Sigmoid colon (tissue), 7 donors: Measurements from ENCODE around the gene NEURL1. TPM values are rescaled to one million over a fixed set of nuclear protein-coding genes. Genes with fewer than 3 reads are reported as not detected.

Source experiments
- DNase-seq: peaks from one replicate; pipeline ENCODE4 v3.0.0-alpha.2; 2019
- H3K27ac ChIP-seq, 4 donors: fragments of 200-600 bp; sonication (generic); one replicate each; pipeline ENCODE4 v1.5.1; 2016 to 2019; ENCODE audit warnings: mild to moderate bottlenecking in 1 of 4
- H3K27me3 ChIP-seq, 3 donors: fragments of 200-600 bp; sonication (generic); one replicate each; pipeline ENCODE4 v1.5.1; 2019; ENCODE audit warnings: mild to moderate bottlenecking in 1 of 3
- H3K36me3 ChIP-seq, 4 donors: fragments of 200-600 bp; sonication (generic); one replicate each; pipeline ENCODE4 v1.5.1; 2016 to 2019
- H3K4me1 ChIP-seq, 4 donors: fragments of 200-600 bp; sonication (generic); one replicate each; pipeline ENCODE4 v1.5.1; 2017 to 2019
- H3K4me3 ChIP-seq, 4 donors: fragments of 200-600 bp; sonication (generic); one replicate each; pipeline ENCODE4 v1.5.1; 2017 to 2019; ENCODE audit warnings: mild to moderate bottlenecking in 2 of 4, moderate library complexity in 1 of 4
- H3K9me3 ChIP-seq, 4 donors: fragments of 200-600 bp in 3 of 4; sonication (generic) in 3 of 4; one replicate each; pipeline versions ENCODE4 v1.5.1 to v1.6.1; 2013 to 2019
- EP300 ChIP-seq, 4 donors: sonication (generic); formaldehyde crosslinking; IDR thresholded peaks; one replicate each; pipeline ENCODE4 v1.6.1; 2017; ENCODE audit warnings: antibody characterized with exemption in 4 of 4
- POLR2A ChIP-seq, 2 donors: fragments of 450-650 bp; IDR thresholded peaks; one replicate each; pipeline ENCODE4 v1.6.1; 2016; ENCODE audit warnings: antibody characterized with exemption in 2 of 2, mild to moderate bottlenecking in 2 of 2, moderate library complexity in 2 of 2
- POLR2AphosphoS5 ChIP-seq, 4 donors: sonication (generic); formaldehyde crosslinking; IDR thresholded peaks; one replicate each; pipeline ENCODE4 v1.6.1; 2017; ENCODE audit warnings: antibody characterized with exemption in 4 of 4
- WGBS, 2 donors: extraction: QIAGEN DNeasy Blood & Tissue Kit; methylation state at CpG; one replicate each; pipeline ENCODE4 v1.1.7; 2013; 5-methylcytosine and 5-hydroxymethylcytosine counted together
- intact Hi-C: fragments of 100-400 bp; cut with DNase I; formaldehyde crosslinking; loops from one replicate; pipeline ENCODE4 v1.15.1; 2023
- polyA plus RNA-seq, 3 donors: library from polyadenylated mRNA; stranded (reverse); fragments of 200-250 nt; gene quantifications; one replicate each; pipeline ENCODE4 v1.2.3, GENCODE V29; 2013
- total RNA-seq, 4 donors: library from RNA; depleted of rRNA; stranded (reverse); fragments of >200 nt; gene quantifications; one replicate each; pipeline ENCODE4 v1.1.0, GENCODE V29; 2016
- TF ChIP-seq, protein P1 (sequence below), 4 experiments: fragments of 450-650 bp in 3 of 4; fragments of 200-600 bp in 1 of 4; IDR thresholded peaks; one replicate each; pipeline ENCODE4 v1.5.1; 2016 to 2019; ENCODE audit warnings: antibody characterized with exemption in 4 of 4, mild to moderate bottlenecking in 3 of 4, moderate library complexity in 2 of 4
- donor health status: healthy with polysubstance abuse.
- donor health status: Bipolar disorder and iron deficiency.
- donor health status: healthy.

Gene NEURL1
- total and polyA plus RNA-seq, 7 donors = 0.41 to 54.1 (median 15.3) TPM; not detected in 1

DNA sequence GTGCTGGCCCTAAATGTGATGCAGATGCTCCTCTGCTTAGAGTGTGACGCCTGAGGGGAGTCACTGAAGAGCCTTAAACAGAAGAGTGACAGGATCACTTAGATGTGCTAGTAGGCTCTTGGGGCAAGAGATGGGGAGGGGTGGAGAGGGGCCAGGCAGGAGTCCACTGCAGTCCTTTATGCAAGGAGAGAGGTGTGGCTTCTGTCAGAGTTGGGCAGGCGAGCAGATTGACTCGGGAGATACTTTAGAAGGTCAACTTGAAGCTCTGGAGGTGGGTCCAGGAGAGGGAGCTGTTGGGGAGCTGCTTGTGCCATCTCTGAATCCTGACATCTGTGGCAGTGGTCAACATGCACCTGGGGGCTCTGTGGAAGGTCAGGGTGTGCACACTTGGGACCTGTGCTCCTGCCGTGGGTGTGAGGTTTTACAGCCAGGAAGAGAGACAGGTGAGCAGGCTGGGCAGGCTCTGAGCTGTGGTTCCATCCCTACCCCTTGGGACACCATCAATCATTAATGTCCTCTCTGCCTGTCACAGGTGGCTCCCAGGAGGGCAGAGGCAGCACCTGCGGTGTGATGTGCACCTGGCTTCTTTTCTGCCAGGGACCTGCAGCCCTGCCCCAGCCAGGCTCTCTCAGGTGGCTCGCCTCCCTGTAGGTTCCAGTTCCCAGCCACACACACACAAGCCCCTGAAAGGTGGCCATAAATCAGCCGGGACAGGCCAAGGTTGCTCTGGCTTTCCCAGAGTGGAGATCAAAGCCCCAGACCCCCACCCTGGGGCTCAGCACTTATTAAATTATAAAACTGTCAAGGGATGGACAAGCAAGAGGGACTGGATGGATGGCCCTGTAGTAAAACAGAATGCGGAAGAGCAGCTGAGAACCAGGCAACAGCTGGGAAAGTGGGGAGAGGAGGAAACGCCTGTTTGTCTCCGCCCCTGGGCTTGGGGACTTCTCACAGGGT, 14.0 kb downstream of the NEURL1 start:
- H3K4me1 ChIP-seq = peaks cover 0 to 7% (median 3%) of the 10 kb centered on the region in 4 donors
- peaks cover 0 to 5% (median 0%) of the 10 kb centered on the region in 3 donors for H3K27me3 ChIP-seq
- 23 to 53% methylated on average over 10 of the region's 10 CpGs for WGBS, 2 donors
- DNase-seq = no peak
- no peak overlapping the region for H3K4me3 ChIP-seq
- no peaks in the 10 kb centered on the region for H3K36me3 ChIP-seq
- no peak overlapping the region for H3K27ac ChIP-seq
- intact Hi-C loops = no loop called here
- TF ChIP-seq POLR2AphosphoS5 (IDR thresholded peaks at IDR 0.05) (no peak), EP300 (IDR thresholded peaks at IDR 0.05) (no peak), POLR2A (IDR thresholded peaks at IDR 0.05) (no peak)
- TF ChIP-seq, protein P1, sequence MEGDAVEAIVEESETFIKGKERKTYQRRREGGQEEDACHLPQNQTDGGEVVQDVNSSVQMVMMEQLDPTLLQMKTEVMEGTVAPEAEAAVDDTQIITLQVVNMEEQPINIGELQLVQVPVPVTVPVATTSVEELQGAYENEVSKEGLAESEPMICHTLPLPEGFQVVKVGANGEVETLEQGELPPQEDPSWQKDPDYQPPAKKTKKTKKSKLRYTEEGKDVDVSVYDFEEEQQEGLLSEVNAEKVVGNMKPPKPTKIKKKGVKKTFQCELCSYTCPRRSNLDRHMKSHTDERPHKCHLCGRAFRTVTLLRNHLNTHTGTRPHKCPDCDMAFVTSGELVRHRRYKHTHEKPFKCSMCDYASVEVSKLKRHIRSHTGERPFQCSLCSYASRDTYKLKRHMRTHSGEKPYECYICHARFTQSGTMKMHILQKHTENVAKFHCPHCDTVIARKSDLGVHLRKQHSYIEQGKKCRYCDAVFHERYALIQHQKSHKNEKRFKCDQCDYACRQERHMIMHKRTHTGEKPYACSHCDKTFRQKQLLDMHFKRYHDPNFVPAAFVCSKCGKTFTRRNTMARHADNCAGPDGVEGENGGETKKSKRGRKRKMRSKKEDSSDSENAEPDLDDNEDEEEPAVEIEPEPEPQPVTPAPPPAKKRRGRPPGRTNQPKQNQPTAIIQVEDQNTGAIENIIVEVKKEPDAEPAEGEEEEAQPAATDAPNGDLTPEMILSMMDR (IDR thresholded peaks at IDR 0.05) = no peak
- no peaks in the 10 kb centered on the region for H3K9me3 ChIP-seq

- Histone ChIP-seq H3K4me1 (peaks cover 0 to 33% (median 26%) of the 10 kb centered on the region in 4 donors), H3K36me3 (no peaks in the 10 kb centered on the region), H3K4me3 (no peak overlapping the region), H3K27ac (no peak overlapping the region), H3K27me3 (no peaks in the 10 kb centered on the region), H3K9me3 (no peaks in the 10 kb centered on the region)
- intact Hi-C loops = no loop called here
- no peak for DNase-seq
- WGBS, 2 donors = 94 to 97% methylated on average over 8 of the region's 8 CpGs
- TF ChIP-seq POLR2A (IDR thresholded peaks at IDR 0.05) = no peak
- TF ChIP-seq, protein P1 (IDR thresholded peaks at IDR 0.05) = no peak
- no peak for TF ChIP-seq EP300 (IDR thresholded peaks at IDR 0.05)
- no peak for TF ChIP-seq POLR2AphosphoS5 (IDR thresholded peaks at IDR 0.05)
These were observed 16.7 kb downstream of the NEURL1 start for GRCh38 chr10:103510046-103510685.

GRCh38 chr10:103510791-103511752, 17.6 kb downstream of the NEURL1 start:
- WGBS, 2 donors = 93% methylated on average over 10 of the region's 10 CpGs
- DNase-seq = no peak
- TF ChIP-seq POLR2AphosphoS5 (IDR thresholded peaks at IDR 0.05) (no peak), POLR2A (IDR thresholded peaks at IDR 0.05) (no peak), EP300 (IDR thresholded peaks at IDR 0.05) (no peak)
- TF ChIP-seq, protein P1 (IDR thresholded peaks at IDR 0.05) = no peak
- Histone ChIP-seq H3K9me3 (no peaks in the 10 kb centered on the region), H3K36me3 (no peaks in the 10 kb centered on the region), H3K4me1 (peaks cover 0 to 40% (median 32%) of the 10 kb centered on the region in 4 donors), H3K4me3 (no peak overlapping the region), H3K27ac (no peak overlapping the region), H3K27me3 (no peaks in the 10 kb centered on the region)
- intact Hi-C loops = no loop called here

DNA sequence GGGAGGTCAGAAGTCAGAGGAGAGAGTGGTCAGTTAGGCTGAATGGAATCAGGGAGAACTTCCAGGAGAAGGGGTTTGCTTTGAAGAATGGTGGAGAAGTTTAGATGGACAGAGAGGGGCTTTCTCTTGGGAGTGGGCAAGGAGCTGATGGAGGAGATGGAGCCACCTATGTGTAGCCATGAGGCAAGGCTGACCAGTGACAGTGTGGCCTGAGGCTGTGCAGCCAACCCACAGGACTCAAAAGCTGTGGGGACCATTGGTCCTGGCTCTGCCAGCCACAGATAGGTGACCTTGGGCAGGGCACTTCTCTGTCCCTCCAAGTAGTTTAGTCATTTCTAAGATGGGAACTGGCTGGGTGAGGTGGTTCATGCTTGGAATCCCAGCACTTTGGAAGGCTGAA, 18.7 kb downstream of the NEURL1 start:
- Histone ChIP-seq H3K27ac (no peak overlapping the region), H3K4me1 (peaks cover 0 to 40% (median 32%) of the 10 kb centered on the region in 4 donors), H3K27me3 (no peaks in the 10 kb centered on the region), H3K36me3 (no peaks in the 10 kb centered on the region), H3K4me3 (no peak overlapping the region), H3K9me3 (no peaks in the 10 kb centered on the region)
- intact Hi-C loops = no loop called here
- no peak for DNase-seq
- TF ChIP-seq EP300 (IDR thresholded peaks at IDR 0.05) (no peak), POLR2A (IDR thresholded peaks at IDR 0.05) (no peak), POLR2AphosphoS5 (IDR thresholded peaks at IDR 0.05) (no peak)
- TF ChIP-seq, protein P1 (IDR thresholded peaks at IDR 0.05) = no peak
